Ectodermal cell (in vitro differentiated cells): ENCODE results near the gene ZNRF1.
"Not testable (repeated sequence)": the region's sequence is repeated elsewhere in the genome, so short reads cannot be mapped to it uniquely, and the experiment has no call there.

Source experiments
- H3K27ac ChIP-seq: 2 replicates; pipeline ENCODE4 v1.7.0; 2013; ENCODE audit warnings: mild to moderate bottlenecking, low read depth, low read length; ENCODE audit not compliant: insufficient read depth, poor library complexity, severe bottlenecking
- H3K27me3 ChIP-seq: 2 replicates; pipeline ENCODE4 v1.7.0; 2013; ENCODE audit warnings: mild to moderate bottlenecking, low read length; ENCODE audit not compliant: insufficient read depth, control insufficient read depth, poor library complexity, severe bottlenecking
- H3K36me3 ChIP-seq: one replicate; pipeline ENCODE4 v1.7.0; 2013; ENCODE audit warnings: low read length; ENCODE audit not compliant: control insufficient read depth, insufficient read depth
- H3K4me1 ChIP-seq: one replicate; pipeline ENCODE4 v1.7.0; 2013; ENCODE audit warnings: low read length; ENCODE audit not compliant: control insufficient read depth, insufficient read depth
- H3K4me3 ChIP-seq: 2 replicates; pipeline ENCODE4 v1.7.0; 2013; ENCODE audit warnings: low read depth, low read length, control low read depth; ENCODE audit not compliant: insufficient read depth
- H3K9me3 ChIP-seq: 2 replicates; pipeline ENCODE4 v1.7.0; 2013; ENCODE audit warnings: mild to moderate bottlenecking, low read length, moderate library complexity; ENCODE audit not compliant: control insufficient read depth
- WGBS, 2 experiments: methylation state at CpG; one replicate each; pipeline ENCODE4 v1.1.7; 2013; ENCODE audit warnings: missing lambda C conversion rate in 2 of 2; 5-methylcytosine and 5-hydroxymethylcytosine counted together

ZNRF1 gene

GRCh38 chr16:75086688-75087374 lies 88.0 kb downstream of the ZNRF1 start:
- 94% methylated on average over 10 of the region's 10 CpGs for WGBS, 2 experiments
- H3K27me3 ChIP-seq: no peaks in the 10 kb centered on the region
- H3K4me1 ChIP-seq: peaks cover 12% of the 10 kb centered on the region
- H3K27ac ChIP-seq: no peak overlapping the region
- H3K9me3 ChIP-seq: no peaks in the 10 kb centered on the region
- no peaks in the 10 kb centered on the region for H3K36me3 ChIP-seq
- H3K4me3 ChIP-seq: no peak overlapping the region

- Histone ChIP-seq H3K4me3 (no peak overlapping the region), H3K27ac (no peak overlapping the region), H3K36me3 (no peaks in the 10 kb centered on the region), H3K27me3 (no peaks in the 10 kb centered on the region), H3K9me3 (no peaks in the 10 kb centered on the region), H3K4me1 (peaks cover 12% of the 10 kb centered on the region)
- WGBS, 2 experiments: 78 to 83% methylated on average over 10 of the region's 10 CpGs
These were observed 88.7 kb downstream of the ZNRF1 start for GRCh38 chr16:75087375-75087979.

- Histone ChIP-seq H3K4me1 (peaks cover 12% of the 10 kb centered on the region), H3K9me3 (no peaks in the 10 kb centered on the region), H3K27ac (no peak overlapping the region), H3K4me3 (no peak overlapping the region), H3K36me3 (no peaks in the 10 kb centered on the region), H3K27me3 (no peaks in the 10 kb centered on the region)
- 95 to 99% methylated on average over 3 of the region's 3 CpGs for WGBS, 2 experiments
These were observed 89.4 kb downstream of the ZNRF1 start for GRCh38 chr16:75088216-75088615.

- Histone ChIP-seq H3K4me1 (peaks cover 12% of the 10 kb centered on the region), H3K9me3 (no peaks in the 10 kb centered on the region), H3K27me3 (no peaks in the 10 kb centered on the region), H3K36me3 (no peaks in the 10 kb centered on the region), H3K27ac (no peak overlapping the region), H3K4me3 (no peak overlapping the region)
- 80 to 84% methylated on average over 8 of the region's 8 CpGs for WGBS, 2 experiments
These were observed 90.1 kb downstream of the ZNRF1 start for GRCh38 chr16:75088934-75089333.

- Histone ChIP-seq H3K4me1 (peaks cover 7% of the 10 kb centered on the region), H3K4me3 (no peak overlapping the region), H3K36me3 (no peaks in the 10 kb centered on the region), H3K9me3 (no peaks in the 10 kb centered on the region), H3K27ac (no peak overlapping the region), H3K27me3 (no peaks in the 10 kb centered on the region)
- WGBS, 2 experiments: 77 to 79% methylated on average over 5 to 6 of the region's 6 CpGs
These were observed 90.8 kb downstream of the ZNRF1 start for GRCh38 chr16:75089486-75090202.

GRCh38 chr16:75090899-75091298 lies 92.1 kb downstream of the ZNRF1 start:
- H3K36me3 ChIP-seq, H3K27me3 ChIP-seq, H3K4me3 ChIP-seq, H3K9me3 ChIP-seq, H3K4me1 ChIP-seq, H3K27ac ChIP-seq: not testable (repeated sequence)
- 92 to 97% methylated on average over 6 of the region's 6 CpGs for WGBS, 2 experiments

- not testable (repeated sequence) for H3K27me3 ChIP-seq, H3K9me3 ChIP-seq, H3K4me1 ChIP-seq, H3K27ac ChIP-seq, H3K4me3 ChIP-seq, H3K36me3 ChIP-seq
- WGBS, 2 experiments: 77 to 82% methylated on average over 2 of the region's 3 CpGs
These were observed 92.8 kb downstream of the ZNRF1 start for GRCh38 chr16:75091619-75092018.

- Histone ChIP-seq H3K36me3 (no peaks in the 10 kb centered on the region), H3K4me3 (no peak overlapping the region), H3K27me3 (no peaks in the 10 kb centered on the region), H3K4me1 (peaks cover under 1% of the 10 kb centered on the region), H3K27ac (no peak overlapping the region), H3K9me3 (no peaks in the 10 kb centered on the region)
- 86 to 90% methylated on average over 7 of the region's 7 CpGs for WGBS, 2 experiments
These were observed 94.0 kb downstream of the ZNRF1 start for GRCh38 chr16:75092777-75093176.

GRCh38 chr16:75093598-75094540 lies 95.0 kb downstream of the ZNRF1 start:
- H3K27ac ChIP-seq: no peak overlapping the region
- H3K4me3 ChIP-seq: no peak overlapping the region
- no peaks in the 10 kb centered on the region for H3K36me3 ChIP-seq
- no peaks in the 10 kb centered on the region for H3K27me3 ChIP-seq
- peaks cover 11% of the 10 kb centered on the region for H3K4me1 ChIP-seq
- 94 to 95% methylated on average over 23 of the region's 23 CpGs for WGBS, 2 experiments
- H3K9me3 ChIP-seq: no peaks in the 10 kb centered on the region
